ENCODE measurements around the gene MTHFD1L.

DNA sequence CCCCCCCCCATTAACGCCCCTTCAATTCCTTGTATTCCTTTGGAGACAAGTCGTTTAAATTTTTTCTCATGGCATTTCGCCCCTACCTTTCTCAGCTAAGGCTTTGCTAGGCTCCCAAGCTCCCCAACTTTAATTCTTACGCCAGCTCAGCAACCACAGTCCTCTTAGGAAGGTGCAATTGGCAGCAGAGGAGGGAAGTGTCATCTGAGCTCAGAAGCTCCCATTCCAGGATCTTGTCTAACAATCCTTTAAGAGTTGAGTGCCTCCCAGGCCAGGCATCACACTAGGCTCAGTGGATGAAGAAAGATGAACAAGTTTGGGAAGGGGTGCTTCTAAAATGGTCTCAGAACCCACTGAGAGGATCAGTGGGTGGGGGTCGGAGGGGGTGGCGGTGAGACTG, 243.0 kb downstream of the MTHFD1L start:
- TF ChIP-seq EZH2 (IDR thresholded peaks at IDR 0.05), result no peak
- no peak for TF ChIP-seq POLR2AphosphoS5 (IDR thresholded peaks at IDR 0.05; ENCODE audit: borderline replicate concordance, low read depth, low read length)
